Endodermal cell (in vitro differentiated cells): Measurements from ENCODE around the gene CAP1. TPM values are rescaled to one million over a fixed set of nuclear protein-coding genes. Genes with fewer than 3 reads are reported as not detected.
A peak's percentile ranks its signal among the peaks of the same experiment; 100 is the strongest.

Experiments used
- DNase-seq: peaks from one replicate; pipeline ENCODE4 v3.0.0-alpha.2; 2017
- H3K27ac ChIP-seq: 2 replicates; pipeline ENCODE4 v1.5.1; 2013; ENCODE audit warnings: mild to moderate bottlenecking, low read depth, low read length, moderate library complexity
- H3K27me3 ChIP-seq: 2 replicates; pipeline ENCODE4 v1.6.1; 2013; ENCODE audit warnings: mild to moderate bottlenecking, low read length, moderate library complexity; ENCODE audit not compliant: insufficient read depth, control insufficient read depth, poor library complexity, severe bottlenecking
- H3K36me3 ChIP-seq: 2 replicates; pipeline ENCODE4 v1.7.0; 2013; ENCODE audit warnings: mild to moderate bottlenecking, low read length, moderate library complexity; ENCODE audit not compliant: control insufficient read depth, insufficient read depth
- H3K4me1 ChIP-seq: one replicate; pipeline ENCODE4 v1.7.0; 2013; ENCODE audit warnings: low read length; ENCODE audit not compliant: control insufficient read depth, insufficient read depth
- H3K4me3 ChIP-seq: 2 replicates; pipeline ENCODE4 v1.5.1; 2013; ENCODE audit warnings: mild to moderate bottlenecking, low read length, moderate library complexity
- H3K9ac ChIP-seq: 2 replicates; pipeline ENCODE4 v1.6.1; 2013; ENCODE audit warnings: mild to moderate bottlenecking, low read length, moderate library complexity; ENCODE audit not compliant: poor library complexity, severe bottlenecking; ENCODE audit errors: extremely low read depth
- H3K9me3 ChIP-seq: 2 replicates; pipeline ENCODE4 v1.6.1; 2013; ENCODE audit warnings: mild to moderate bottlenecking, low read length, moderate library complexity; ENCODE audit not compliant: control insufficient read depth
- H3K27ac Mint-ChIP-seq: 2 replicates; pipeline ENCODE4 v1.8.0; 2020; ENCODE audit warnings: mixed read lengths
- H3K27me3 Mint-ChIP-seq: 2 replicates; pipeline ENCODE4 v1.8.0; 2021; ENCODE audit warnings: mild to moderate bottlenecking, mixed read lengths; ENCODE audit not compliant: insufficient read depth
- H3K36me3 Mint-ChIP-seq: 2 replicates; pipeline ENCODE4 v1.8.0; 2020; ENCODE audit warnings: low read depth, mixed read lengths
- H3K4me1 Mint-ChIP-seq: 2 replicates; pipeline ENCODE4 v1.8.0; 2020; ENCODE audit warnings: mixed read lengths
- H3K4me3 Mint-ChIP-seq: 2 replicates; pipeline ENCODE4 v1.8.0; 2020; ENCODE audit warnings: mild to moderate bottlenecking, moderate library complexity, mixed read lengths
- H3K9me3 Mint-ChIP-seq: 2 replicates; pipeline ENCODE4 v1.8.0; 2020; ENCODE audit warnings: mild to moderate bottlenecking, mixed read lengths
- CTCF ChIP-seq: fragments of 200-600 bp; sonication (generic); conservative IDR thresholded peaks from 2 replicates; pipeline ENCODE4 v1.5.0; 2021; ENCODE audit warnings: antibody characterized with exemption, mild to moderate bottlenecking
- WGBS, 2 experiments: methylation state at CpG; one replicate each; pipeline versions ENCODE4 v1.1.5 to v1.1.7; 2013; ENCODE audit warnings: missing lambda C conversion rate in 2 of 2, mixed read lengths in 1 of 2; ENCODE audit not compliant: insufficient coverage in 1 of 2, insufficient read length in 1 of 2; 5-methylcytosine and 5-hydroxymethylcytosine counted together
- total RNA-seq, 2 donors: library from RNA; stranded (reverse); fragmentation: NEBNext Ultra II Directional in 1 of 2; extraction: Animal tissue kit (Norgen Biotek cat#: 25700) in 1 of 2; gene quantifications; 2 replicates in 1 of 2; 3 replicates in 1 of 2; pipeline ENCODE4 v1.2.1, GENCODE V29; 2021

The CAP1 gene
- total RNA-seq, 2 donors from 2014 or later, result 260 to 287 TPM

- Histone ChIP-seq H3K9ac (no peak overlapping the region), H3K27ac (no peak overlapping the region), H3K9me3 (no peaks in the 10 kb centered on the region), H3K4me3 (no peak overlapping the region), H3K27me3 (no peaks in the 10 kb centered on the region), H3K36me3 (no peaks in the 10 kb centered on the region), H3K4me1 (no peaks in the 10 kb centered on the region)
- no peaks in the 10 kb centered on the region for H3K36me3 Mint-ChIP-seq
- no peaks in the 10 kb centered on the region for H3K27me3 Mint-ChIP-seq
- peaks cover under 1% of the 10 kb centered on the region for H3K9me3 Mint-ChIP-seq
- WGBS, 2 experiments, result 92 to 97% methylated on average over 5 of the region's 5 CpGs
- no peak overlapping the region for H3K27ac Mint-ChIP-seq
- no peaks in the 10 kb centered on the region for H3K4me1 Mint-ChIP-seq
- DNase-seq, result peak; percentile 19
- no peak overlapping the region for H3K4me3 Mint-ChIP-seq
- no peak for TF ChIP-seq CTCF
These were observed 47.6 kb upstream of the CAP1 start for GRCh38 chr1:39992888-39993287.

DNA sequence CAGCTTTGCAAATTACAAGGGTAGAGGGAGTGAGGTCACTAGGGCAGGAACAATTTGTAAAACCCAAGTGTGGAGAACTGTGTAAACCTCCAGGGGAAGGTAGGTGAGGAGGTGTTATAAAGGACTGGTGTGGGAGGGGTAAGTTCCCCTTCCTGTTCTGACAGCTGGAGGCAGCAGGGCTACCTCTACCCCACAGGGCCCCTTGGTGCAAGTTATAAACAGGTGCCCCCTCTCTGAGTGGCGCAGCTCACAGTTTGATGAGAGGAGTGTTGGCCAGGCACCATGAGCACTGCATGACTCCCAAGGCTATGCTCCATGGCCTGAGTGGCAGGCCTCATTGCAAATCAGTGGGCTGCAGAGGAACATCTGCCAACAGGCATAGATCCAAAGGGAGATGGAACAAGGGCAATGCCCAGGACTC is 44.5 kb upstream of the CAP1 start:
- peak; percentile 52 for DNase-seq
- no peaks in the 10 kb centered on the region for H3K36me3 ChIP-seq
- H3K9me3 Mint-ChIP-seq, result peaks cover 14% of the 10 kb centered on the region
- H3K27ac ChIP-seq, result no peak overlapping the region
- H3K9me3 ChIP-seq, result peaks cover 5% of the 10 kb centered on the region
- no peaks in the 10 kb centered on the region for H3K4me1 ChIP-seq
- no peaks in the 10 kb centered on the region for H3K27me3 Mint-ChIP-seq
- TF ChIP-seq CTCF, result no peak
- H3K27me3 ChIP-seq, result no peaks in the 10 kb centered on the region
- 88 to 100% methylated on average over 1 of the region's 1 CpG for WGBS, 2 experiments
- H3K27ac Mint-ChIP-seq, result no peak overlapping the region
- no peaks in the 10 kb centered on the region for H3K36me3 Mint-ChIP-seq
- no peaks in the 10 kb centered on the region for H3K4me1 Mint-ChIP-seq
- no peak overlapping the region for H3K4me3 ChIP-seq
- H3K4me3 Mint-ChIP-seq, result no peak overlapping the region
- H3K9ac ChIP-seq, result no peak overlapping the region

- peaks cover under 1% of the 10 kb centered on the region for H3K4me1 Mint-ChIP-seq
- no peaks in the 10 kb centered on the region for H3K36me3 Mint-ChIP-seq
- Histone ChIP-seq H3K4me1 (no peaks in the 10 kb centered on the region), H3K4me3 (no peak overlapping the region), H3K27me3 (no peaks in the 10 kb centered on the region), H3K27ac (no peak overlapping the region), H3K36me3 (no peaks in the 10 kb centered on the region), H3K9ac (no peak overlapping the region), H3K9me3 (peaks cover 5% of the 10 kb centered on the region)
- TF ChIP-seq CTCF, result no peak
- H3K27ac Mint-ChIP-seq, result no peak overlapping the region
- no peak overlapping the region for H3K4me3 Mint-ChIP-seq
- H3K9me3 Mint-ChIP-seq, result peaks cover 14% of the 10 kb centered on the region
- DNase-seq, result no peak
- H3K27me3 Mint-ChIP-seq, result no peaks in the 10 kb centered on the region
These were observed 44.0 kb upstream of the CAP1 start for GRCh38 chr1:39996396-39997004.
